ENCODE results near the gene BEAN1. TPM values are rescaled to one million over a fixed set of nuclear protein-coding genes. Genes with fewer than 3 reads are reported as not detected.

The BEAN1 gene
- total and polyA plus RNA-seq, 9 of the 15 experiments (the other 6 are each of a cell fraction or from before 2014, with no cell fraction given), result not detected

GRCh38 chr16:66390346-66391108, 36.6 kb upstream of the BEAN1 start:
- ATAC-seq (no peak), FAIRE-seq (no peak), DNase-seq (ENCODE audit: extremely low read depth in 1 of 4, low spot score in 3 of 4) (no peak)
- Histone ChIP-seq H3K27ac (ENCODE audit: extremely low read depth, low read depth, low read length) (no peak overlapping the region), H3K4me1 (replicated peaks in 1 of 2; ENCODE audit: control insufficient read depth in 2 of 2, insufficient read depth in 2 of 2, low read length in 2 of 2) (no peaks in the 10 kb centered on the region), H3K79me2 (ENCODE audit: control insufficient read depth, insufficient read depth, low read length) (no peaks in the 10 kb centered on the region), H3K36me3 (ENCODE audit: control insufficient read depth, insufficient read depth, low read length) (no peaks in the 10 kb centered on the region), H3K4me2 (ENCODE audit: insufficient read depth, low read length) (no peak overlapping the region), H4K20me1 (replicated peaks; ENCODE audit: control insufficient read depth, insufficient read depth, low read length) (no peaks in the 10 kb centered on the region), H2AFZ (ENCODE audit: low read depth, low read length) (no peak overlapping the region), H3K9me1 (ENCODE audit: control insufficient read depth, insufficient read depth, low read length) (no peaks in the 10 kb centered on the region), H3K9ac (ENCODE audit: insufficient read depth in 1 of 2, low read depth in 2 of 2, low read length in 2 of 2) (no peak overlapping the region), H3K4me3 (no peak overlapping the region), H3K9me3 (replicated peaks; ENCODE audit: control insufficient read depth, insufficient read depth, low read depth, low read length) (no peaks in the 10 kb centered on the region), H3K27me3 (ENCODE audit: control insufficient read depth in 2 of 2, insufficient read depth in 2 of 2, low read length in 2 of 2) (peaks cover 3 to 40% of the 10 kb centered on the region in 2 experiments; a peak in 4 of 5 replicates)
- intact Hi-C loops (cut with micrococcal nuclease), result no loop called here
- POLR2A ChIA-PET, result interaction anchor here (0.5 kb wide), 1 partner anchor 25 kb away, joined by 3 read pairs; no protein-coding TSS in a partner anchor
- no TSS peak for BruUV-seq (replicated peaks)
- in situ Hi-C loops (cut with MboI), result no loop called here
- 0% methylated on average over 14 of the region's 14 CpGs for WGBS (ENCODE audit: insufficient coverage, low coverage, missing lambda C conversion rate)
- CTCF ChIA-PET (ENCODE audit: low intra/inter-chr PET ratio), result no interaction called here
- no peak for TF ChIP-seq E2F5 (CRISPR knock-in tag; IDR thresholded peaks at IDR 0.05)
- TF ChIP-seq ZNF764 (CRISPR knock-in tag; IDR thresholded peaks at IDR 0.05; ENCODE audit: low read depth), result no peak
- no peak for TF ChIP-seq NR2C2 (CRISPR knock-in tag; IDR thresholded peaks at IDR 0.05)
- TF ChIP-seq NR2C2 (tag; IDR thresholded peaks at IDR 0.05), result no peak
- TF ChIP-seq CHD1 (IDR thresholded peaks at IDR 0.05; ENCODE audit: low read length), result no peak
- no peak for TF ChIP-seq YBX1 (IDR thresholded peaks at IDR 0.05)
- TF ChIP-seq, protein P1, sequence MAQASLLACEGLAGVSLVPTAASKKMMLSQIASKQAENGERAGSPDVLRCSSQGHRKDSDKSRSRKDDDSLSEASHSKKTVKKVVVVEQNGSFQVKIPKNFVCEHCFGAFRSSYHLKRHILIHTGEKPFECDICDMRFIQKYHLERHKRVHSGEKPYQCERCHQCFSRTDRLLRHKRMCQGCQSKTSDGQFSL (CRISPR knock-in tag; IDR thresholded peaks at IDR 0.05), result no peak
- TF ChIP-seq, protein P1 (tag; IDR thresholded peaks at IDR 0.05), result no peak

All from K562 (cell line).